GM18951 (cell line): ENCODE measurements around the gene RAPGEF2.
"Not testable (repeated sequence)": the region's sequence is repeated elsewhere in the genome, so short reads cannot be mapped to it uniquely, and the experiment has no call there.

Source experiments
- POLR2A ChIP-seq: IDR thresholded peaks from 4 replicates; pipeline ENCODE4 v1.6.1; 2011; ENCODE audit warnings: mild to moderate bottlenecking; ENCODE audit not compliant: insufficient read length, insufficient read depth; ENCODE audit errors: extremely low read depth
- in situ Hi-C: fragments of 300-500 bp; cut with MboI; formaldehyde crosslinking; loops from one replicate; pipeline ENCODE4 v1.12.0; 2022; ENCODE audit warnings: low sequenced_read_pairs, mixed read lengths, inconsistent platforms; ENCODE audit not compliant: unreplicated experiment

RAPGEF2 gene

DNA sequence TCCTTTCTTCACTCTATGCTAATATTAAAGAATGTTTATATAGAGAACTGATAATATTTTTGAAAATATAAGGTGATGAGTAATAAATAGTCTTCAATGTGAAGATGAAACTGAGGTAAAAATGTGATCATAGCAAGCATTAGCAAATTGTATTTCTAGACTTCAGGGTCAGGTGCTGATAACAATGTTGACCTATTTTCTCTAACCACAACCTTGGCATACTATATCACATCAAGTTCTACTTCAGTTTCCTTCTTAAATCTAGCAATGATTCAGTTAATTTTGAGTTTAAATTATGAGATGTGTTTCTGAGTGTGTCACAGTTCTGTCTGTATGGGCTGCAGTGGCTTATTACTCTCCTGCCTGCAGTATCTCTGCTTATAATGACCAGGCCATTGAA, 209.4 kb downstream of the RAPGEF2 start:
- TF ChIP-seq POLR2A: no peak
- in situ Hi-C loops: no loop called here

DNA sequence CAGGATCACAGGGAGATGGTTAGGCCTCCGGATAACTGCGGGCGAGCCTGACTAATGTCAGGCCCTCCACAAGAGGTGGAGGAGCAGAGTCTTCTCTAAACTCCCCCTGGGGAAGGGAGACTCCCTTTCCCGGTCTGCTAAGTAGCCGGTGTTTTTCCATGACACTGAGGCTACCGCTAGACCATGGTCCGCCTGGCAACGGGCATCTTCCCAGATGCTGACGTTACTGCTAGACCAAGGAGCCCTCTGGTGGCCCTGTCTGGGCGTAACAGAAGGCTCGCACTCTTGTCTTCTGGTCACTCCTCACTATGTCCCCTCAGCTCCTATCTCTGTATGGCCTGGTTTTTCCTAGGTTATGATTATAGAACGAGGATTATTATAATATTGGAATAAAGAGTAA, 213.0 kb downstream of the RAPGEF2 start:
- in situ Hi-C loops: not testable (repeated sequence)

DNA sequence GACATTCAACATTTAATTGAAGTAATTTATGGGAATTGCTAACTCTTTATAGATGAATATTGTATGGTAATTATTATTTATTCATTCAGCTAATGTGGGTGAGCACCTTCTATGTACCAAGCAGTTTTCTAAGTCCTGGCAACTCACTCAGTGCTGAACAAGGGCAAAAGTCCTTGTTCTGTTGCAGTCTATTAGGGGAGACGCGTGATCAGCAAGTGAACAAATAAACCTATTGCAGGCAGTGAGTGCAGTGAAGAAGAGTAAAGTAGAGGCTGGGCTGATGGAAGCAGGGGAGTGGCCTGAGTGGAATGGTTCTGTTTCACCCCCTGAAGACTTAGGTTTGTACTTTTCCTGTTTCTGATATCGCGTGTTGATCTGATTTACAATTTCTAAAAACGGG, 214.3 kb downstream of the RAPGEF2 start:
- in situ Hi-C loops: no loop called here
- TF ChIP-seq POLR2A: no peak

DNA sequence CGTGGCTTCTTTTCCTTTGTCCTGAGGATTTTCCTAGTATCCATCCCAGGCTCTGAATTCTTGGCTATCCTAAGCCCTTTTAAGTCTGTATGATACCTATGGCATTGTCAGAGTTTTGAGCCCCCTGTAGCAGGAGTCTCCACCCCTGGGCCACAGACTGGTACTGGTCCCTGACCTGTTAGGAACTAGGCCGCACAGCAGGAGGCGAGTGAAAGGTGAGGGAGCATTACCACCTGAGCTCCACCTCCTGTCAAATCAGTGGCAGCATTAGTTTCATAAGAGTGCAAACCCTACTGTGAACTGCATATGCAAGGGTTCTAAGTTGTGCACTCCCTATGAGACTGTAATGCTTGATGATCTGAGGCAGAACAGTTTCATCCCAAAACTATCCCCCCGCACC, 216.1 kb downstream of the RAPGEF2 start:
- in situ Hi-C loops: no loop called here
- no peak for TF ChIP-seq POLR2A

DNA sequence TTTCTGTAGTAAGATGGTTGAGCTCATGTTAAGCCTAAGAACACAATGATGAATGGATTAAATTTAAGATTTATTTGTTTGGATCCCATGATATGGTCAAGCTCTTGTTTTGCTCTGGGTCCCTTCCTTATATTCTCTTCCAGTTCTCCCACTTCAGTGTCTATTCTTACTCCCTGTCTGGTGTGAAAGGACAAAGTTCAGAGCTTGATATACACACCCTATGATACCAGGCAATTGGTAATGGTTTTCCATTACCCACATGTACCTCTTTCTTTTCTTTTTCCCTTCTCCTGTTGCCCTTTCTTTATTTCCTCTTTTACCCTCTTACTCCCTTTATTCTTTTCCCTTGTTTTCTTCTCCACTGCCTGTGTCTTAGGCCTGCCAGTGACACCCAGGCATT, 223.6 kb downstream of the RAPGEF2 start:
- in situ Hi-C loops: no loop called here
- TF ChIP-seq POLR2A: no peak

DNA sequence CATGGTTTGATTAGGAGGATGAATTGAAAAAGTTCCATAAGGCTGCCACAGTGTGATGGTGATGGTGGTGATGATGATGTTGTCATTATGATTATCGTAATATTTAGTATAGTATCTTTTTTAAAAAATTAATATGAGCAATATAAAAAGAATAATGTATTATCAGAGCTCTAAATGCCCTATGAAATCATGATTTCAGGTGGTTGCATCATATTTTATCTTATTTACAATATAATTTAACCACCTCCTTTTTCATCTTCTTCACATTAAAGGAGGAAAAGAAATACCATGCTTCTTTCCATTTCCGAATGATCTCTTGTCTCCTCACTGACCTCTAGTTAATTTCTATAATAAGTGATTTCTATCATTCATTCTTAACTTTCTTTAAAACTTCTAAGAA, 225.9 kb downstream of the RAPGEF2 start:
- TF ChIP-seq POLR2A: no peak
- in situ Hi-C loops: no loop called here

- no peak for TF ChIP-seq POLR2A
- in situ Hi-C loops: no loop called here
These were observed 231.6 kb downstream of the RAPGEF2 start for GRCh38 chr4:159334461-159334860.

- in situ Hi-C loops: no loop called here
- no peak for TF ChIP-seq POLR2A
These were observed 234.2 kb downstream of the RAPGEF2 start for GRCh38 chr4:159337041-159337440.

DNA sequence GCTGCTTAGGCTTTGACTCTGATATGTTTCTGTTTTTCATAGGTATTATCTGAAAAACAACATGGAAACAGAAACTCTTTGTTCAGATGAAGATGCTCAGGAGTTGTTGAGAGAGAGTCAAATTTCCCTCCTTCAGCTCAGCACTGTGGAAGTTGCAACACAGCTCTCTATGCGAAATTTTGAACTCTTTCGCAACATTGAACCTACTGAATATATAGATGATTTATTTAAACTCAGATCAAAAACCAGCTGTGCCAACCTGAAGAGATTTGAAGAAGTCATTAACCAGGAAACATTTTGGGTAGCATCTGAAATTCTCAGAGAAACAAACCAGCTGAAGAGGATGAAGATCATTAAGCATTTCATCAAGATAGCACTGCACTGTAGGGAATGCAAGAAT, 238.6 kb downstream of the RAPGEF2 start:
- in situ Hi-C loops: no loop called here

GRCh38 chr4:159342374-159342773, 239.5 kb downstream of the RAPGEF2 start:
- in situ Hi-C loops: no loop called here
- TF ChIP-seq POLR2A: no peak

More for the DNA sequence above, 238.6 kb downstream of the RAPGEF2 start:
- no peak for TF ChIP-seq POLR2A

GRCh38 chr4:159343116-159343515, 240.2 kb downstream of the RAPGEF2 start:
- no peak for TF ChIP-seq POLR2A
- in situ Hi-C loops: no loop called here

DNA sequence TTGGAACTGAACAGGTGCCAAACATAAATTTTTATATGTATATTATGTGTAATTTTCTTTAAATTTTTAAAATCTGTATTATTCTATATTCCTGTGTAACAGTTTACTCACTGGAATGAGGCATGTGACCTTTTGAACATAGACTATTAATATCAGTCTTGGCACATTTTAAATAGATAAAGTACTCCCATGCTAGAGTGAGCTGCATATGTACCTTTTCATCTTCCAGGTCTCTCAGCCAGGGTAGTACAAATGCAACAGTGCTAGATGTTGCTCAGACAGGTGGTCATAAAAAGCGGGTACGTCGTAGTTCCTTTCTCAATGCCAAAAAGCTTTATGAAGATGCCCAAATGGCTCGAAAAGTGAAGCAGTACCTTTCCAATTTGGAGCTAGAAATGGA, 242.0 kb downstream of the RAPGEF2 start:
- no peak for TF ChIP-seq POLR2A
- in situ Hi-C loops: no loop called here

DNA sequence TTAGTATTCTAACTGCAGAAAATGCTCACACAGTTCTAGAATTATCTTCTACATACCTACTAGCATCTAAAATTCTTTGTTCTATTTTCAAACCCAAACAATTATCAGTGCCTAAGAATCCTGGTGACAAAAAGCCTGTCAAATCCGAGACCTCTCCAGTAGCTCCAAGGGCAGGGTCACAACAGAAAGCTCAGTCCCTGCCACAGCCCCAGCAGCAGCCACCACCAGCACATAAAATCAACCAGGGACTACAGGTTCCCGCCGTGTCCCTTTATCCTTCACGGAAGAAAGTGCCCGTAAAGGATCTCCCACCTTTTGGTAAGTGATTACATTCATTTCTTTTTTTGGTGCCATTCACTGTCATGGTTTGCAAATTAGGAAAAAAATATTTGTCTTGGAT, 243.8 kb downstream of the RAPGEF2 start:
- in situ Hi-C loops: no loop called here
- TF ChIP-seq POLR2A: no peak

DNA sequence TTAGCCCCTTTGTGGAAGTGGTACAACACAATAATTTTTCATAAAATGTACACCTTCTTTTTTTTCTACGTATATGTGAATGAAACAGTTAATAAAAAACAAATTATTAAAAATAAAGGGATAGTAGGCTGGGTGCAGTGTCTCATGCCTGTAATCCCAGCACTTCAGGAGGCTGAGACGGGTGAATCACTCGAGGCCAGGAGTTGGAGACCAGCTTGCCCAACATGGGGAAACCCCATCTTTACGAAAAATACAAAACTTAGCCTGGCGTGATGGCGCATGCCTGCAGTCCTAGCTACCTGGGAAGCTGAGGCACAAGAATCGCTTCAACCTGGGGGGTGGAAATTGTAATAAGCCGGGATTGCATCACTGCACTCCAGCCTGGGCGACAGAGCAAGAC, 244.9 kb downstream of the RAPGEF2 start:
- in situ Hi-C loops: no loop called here
- no peak for TF ChIP-seq POLR2A

- in situ Hi-C loops: no loop called here
- TF ChIP-seq POLR2A: no peak
These were observed 246.5 kb downstream of the RAPGEF2 start for GRCh38 chr4:159349332-159349731.

DNA sequence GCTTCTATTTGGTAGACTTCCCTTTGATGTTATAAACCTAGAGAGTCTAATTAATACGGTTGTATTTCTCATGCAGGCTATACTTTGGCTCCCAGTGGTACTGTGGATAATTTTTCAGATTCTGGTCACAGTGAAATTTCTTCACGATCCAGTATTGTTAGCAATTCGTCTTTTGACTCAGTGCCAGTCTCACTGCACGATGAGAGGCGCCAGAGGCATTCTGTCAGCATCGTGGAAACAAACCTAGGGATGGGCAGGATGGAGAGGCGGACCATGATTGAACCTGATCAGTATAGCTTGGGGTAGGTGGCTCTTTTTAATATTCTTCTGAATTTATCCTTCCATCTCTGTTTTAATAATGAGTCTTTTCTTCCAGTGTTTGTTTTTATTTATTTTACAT, 249.7 kb downstream of the RAPGEF2 start:
- in situ Hi-C loops: no loop called here
- no peak for TF ChIP-seq POLR2A
